HepG2 (cell line): ENCODE data around the gene ID3. TPM values are rescaled to one million over a fixed set of nuclear protein-coding genes. Genes with fewer than 3 reads are reported as not detected.
A peak's percentile ranks its signal among the peaks of the same experiment; 100 is the strongest.

Experiments used
- ATAC-seq: fragments of 200-7000 bp; cut with Tn5 transposase; 3 replicates; pipeline ENCODE4 v1.9.1; 2020; ENCODE audit warnings: mild to moderate bottlenecking, moderate library complexity
- BruUV-seq: library from RNA; stranded (reverse); fragments of 400-500 nt; replicated peaks from 2 replicates; lab custom pipeline; 2021; lab: Mats Ljungman, UMichigan
- CTCF ChIA-PET: fragments of 300-600 bp; formaldehyde crosslinking; extraction: SDS; loops from one replicate; lab custom pipeline; 2021; ENCODE audit warnings: low total read pairs, inconsistent platforms, low intra/inter-chr PET ratio; lab: Yijun Ruan, JAX
- POLR2A ChIA-PET: fragments of 350-600 bp; sonication (Branson Sonifier 250); formaldehyde crosslinking; loops from one replicate; lab custom pipeline; 2020; ENCODE audit warnings: antibody characterized with exemption, inconsistent platforms; lab: Yijun Ruan, JAX
- DNase-seq: peaks from one replicate; pipeline ENCODE4 v3.0.0-alpha.2; 2015; ENCODE audit warnings: low spot score
- FAIRE-seq: peaks from 3 replicates; lab custom pipeline; 2011; peaks lifted over from hg19 to GRCh38; lab: Jason Lieb, UNC
- H2AFZ ChIP-seq: one replicate; pipeline ENCODE4 v1.6.1; 2011; ENCODE audit warnings: low read length, inconsistent platforms
- H3K27ac ChIP-seq: fragments of 300-600 bp; 3 replicates; pipeline ENCODE4 v1.8.0; 2011; ENCODE audit warnings: mixed run types, mild to moderate bottlenecking, mixed read lengths, low read length, inconsistent platforms; ENCODE audit not compliant: insufficient read depth; ENCODE audit errors: extremely low read length
- H3K27me3 ChIP-seq, 2 experiments: fragments of 200-600 bp in 1 of 2; 2 replicates in 1 of 2; 3 replicates in 1 of 2; pipeline versions ENCODE4 v1.6.0 to v1.8.0; 2011; ENCODE audit warnings: low read length in 2 of 2, mild to moderate bottlenecking in 2 of 2, moderate library complexity in 2 of 2, inconsistent platforms in 1 of 2; ENCODE audit not compliant: insufficient read depth in 2 of 2, control insufficient read depth in 1 of 2
- H3K36me3 ChIP-seq, 2 experiments: fragments of 200-600 bp in 1 of 2; replicated peaks in 1 of 2; 2 replicates in 1 of 2; 3 replicates in 1 of 2; pipeline versions ENCODE4 v1.5.1 to v1.8.0; 2011; ENCODE audit warnings: low read length in 2 of 2, inconsistent platforms in 1 of 2; ENCODE audit not compliant: insufficient read depth in 2 of 2, control insufficient read depth in 1 of 2
- H3K4me1 ChIP-seq: 2 replicates; pipeline ENCODE4 v1.5.1; 2012; ENCODE audit warnings: low read length, inconsistent platforms; ENCODE audit not compliant: insufficient read depth
- H3K4me2 ChIP-seq: 2 replicates; pipeline ENCODE4 v1.6.0; 2011; ENCODE audit warnings: low read depth, low read length, inconsistent platforms
- H3K4me3 ChIP-seq, 3 experiments: fragments of 200-600 bp in 1 of 3; sonication (generic), shearing (Covaris generic) in 1 of 3; replicated peaks in 1 of 3; 2 replicates each; pipeline ENCODE4 v1.5.1; 2011 to 2016; ENCODE audit warnings: low read length in 3 of 3, inconsistent platforms in 2 of 3, low read depth in 2 of 3, mild to moderate bottlenecking in 2 of 3, control low read depth in 1 of 3, mixed read lengths in 1 of 3; ENCODE audit not compliant: insufficient read depth in 1 of 3
- H3K79me2 ChIP-seq: one replicate; pipeline ENCODE4 v1.6.1; 2011; ENCODE audit warnings: low read length, inconsistent platforms; ENCODE audit not compliant: insufficient read depth
- H3K9ac ChIP-seq: 2 replicates; pipeline ENCODE4 v1.6.0; 2011; ENCODE audit warnings: mild to moderate bottlenecking, low read depth, low read length, inconsistent platforms; ENCODE audit not compliant: insufficient read depth
- H3K9me3 ChIP-seq: 2 replicates; pipeline ENCODE4 v1.5.1; 2012; ENCODE audit warnings: mild to moderate bottlenecking, low read length
- H4K20me1 ChIP-seq: 2 replicates; pipeline ENCODE4 v1.6.0; 2011; ENCODE audit warnings: inconsistent platforms, mild to moderate bottlenecking, low read length, moderate library complexity; ENCODE audit not compliant: insufficient read depth
- ARNTL ChIP-seq: sonication (generic); formaldehyde crosslinking; IDR thresholded peaks from 2 replicates; pipeline ENCODE4 v1.4.0; 2020; ENCODE audit warnings: mild to moderate bottlenecking, missing genetic modification reagents
- CREB1 ChIP-seq, 2 experiments: fragments of 450-650 bp in 1 of 2; IDR thresholded peaks; 2 replicates each; pipeline ENCODE4 v1.6.1; 2016 to 2017; ENCODE audit warnings: control low read depth in 1 of 2, mild to moderate bottlenecking in 1 of 2, missing compliant biosample characterization in 1 of 2, missing genetic modification characterization in 1 of 2
- DPF2 ChIP-seq: sonication (generic); formaldehyde crosslinking; IDR thresholded peaks from 2 replicates; pipeline ENCODE4 v1.4.0; 2020; ENCODE audit warnings: mild to moderate bottlenecking, low read depth, missing genetic modification reagents, borderline replicate concordance
- HNF4G ChIP-seq, 2 experiments: sonication (generic) in 1 of 2; formaldehyde crosslinking in 1 of 2; IDR thresholded peaks; 2 replicates each; pipeline versions ENCODE4 v1.4.0 to v1.6.1; 2011 to 2020; ENCODE audit warnings: borderline replicate concordance in 2 of 2, low read depth in 2 of 2, mild to moderate bottlenecking in 2 of 2, low read length in 1 of 2, missing genetic modification reagents in 1 of 2, moderate library complexity in 1 of 2
- KLF11 ChIP-seq: IDR thresholded peaks from 2 replicates; pipeline ENCODE4 v1.6.1; 2016; ENCODE audit warnings: missing compliant biosample characterization
- MNT ChIP-seq: fragments of 450-650 bp; IDR thresholded peaks from 2 replicates; pipeline ENCODE4 v1.6.1; 2016
- NR2C2 ChIP-seq: sonication (generic); formaldehyde crosslinking; IDR thresholded peaks from 2 replicates; pipeline ENCODE4 v1.4.0; 2020; ENCODE audit warnings: missing genetic modification reagents, mild to moderate bottlenecking, moderate library complexity, borderline replicate concordance
- POLR2A ChIP-seq, 2 experiments: IDR thresholded peaks; 2 replicates each; pipeline ENCODE4 v1.6.1; 2011; ENCODE audit warnings: low read depth in 2 of 2, low read length in 2 of 2, mild to moderate bottlenecking in 1 of 2, moderate library complexity in 1 of 2; ENCODE audit not compliant: insufficient read depth in 1 of 2
- POLR2AphosphoS2 ChIP-seq: IDR thresholded peaks from 2 replicates; pipeline ENCODE4 v1.6.1; 2011; ENCODE audit warnings: low read depth, low read length, improper control_type of control experiment
- RBM22 ChIP-seq: fragments of 200-400 bp; formaldehyde crosslinking; optimal IDR thresholded peaks from 2 replicates; pipeline ENCODE3; 2017; ENCODE audit warnings: mild to moderate bottlenecking, low read length, moderate library complexity
- RXRB ChIP-seq: IDR thresholded peaks from 2 replicates; pipeline ENCODE4 v1.6.1; 2016; ENCODE audit warnings: borderline replicate concordance, missing genetic modification reagents, missing compliant biosample characterization
- SCMH1 ChIP-seq: sonication (generic); formaldehyde crosslinking; IDR thresholded peaks from 2 replicates; pipeline ENCODE4 v1.9.0; 2021; ENCODE audit warnings: missing genetic modification reagents, mild to moderate bottlenecking, borderline replicate concordance
- THAP7 ChIP-seq: sonication (generic); formaldehyde crosslinking; IDR thresholded peaks from 2 replicates; pipeline ENCODE4 v1.8.1; 2023; ENCODE audit warnings: mild to moderate bottlenecking, missing genetic modification reagents
- U2AF2 ChIP-seq: fragments of 200-400 bp; formaldehyde crosslinking; IDR thresholded peaks from 2 replicates; pipeline ENCODE4 v1.6.1; 2017; ENCODE audit warnings: low read depth, mild to moderate bottlenecking, low read length
- ZFY ChIP-seq: sonication (generic); formaldehyde crosslinking; IDR thresholded peaks from 2 replicates; pipeline ENCODE4 v1.4.0; 2020; ENCODE audit warnings: missing genetic modification reagents
- ZNF263 ChIP-seq: sonication (generic); formaldehyde crosslinking; IDR thresholded peaks from 2 replicates; pipeline ENCODE4 v1.4.0; 2020; ENCODE audit warnings: missing genetic modification reagents
- ZNF383 ChIP-seq: sonication (generic); formaldehyde crosslinking; IDR thresholded peaks from 2 replicates; pipeline ENCODE4 v1.4.0; 2020; ENCODE audit warnings: missing genetic modification reagents, mild to moderate bottlenecking, borderline replicate concordance
- ZNF451 ChIP-seq: sonication (generic); formaldehyde crosslinking; IDR thresholded peaks from 2 replicates; pipeline ENCODE4 v1.5.0; 2020; ENCODE audit warnings: mild to moderate bottlenecking, missing genetic modification reagents
- ZNF691 ChIP-seq: sonication (generic); formaldehyde crosslinking; IDR thresholded peaks from 2 replicates; pipeline ENCODE4 v1.4.0; 2020; ENCODE audit warnings: missing genetic modification reagents, low read depth, mild to moderate bottlenecking, borderline replicate concordance
- ZNF749 ChIP-seq: sonication (generic); formaldehyde crosslinking; IDR thresholded peaks from 2 replicates; pipeline ENCODE4 v1.8.0; 2022; ENCODE audit warnings: mild to moderate bottlenecking, missing genetic modification reagents, moderate library complexity, borderline replicate concordance
- ZSCAN22 ChIP-seq: sonication (generic); formaldehyde crosslinking; IDR thresholded peaks from 2 replicates; pipeline ENCODE4 v1.4.0; 2020; ENCODE audit warnings: mild to moderate bottlenecking, missing genetic modification reagents
- WGBS: methylation state at CpG from one replicate; pipeline ENCODE4 v1.1.6; 2017; ENCODE audit warnings: low lambda C conversion rate; 5-methylcytosine and 5-hydroxymethylcytosine counted together
- in situ Hi-C: cut with HindIII; loops from 2 replicates; pipeline ENCODE4 v1.10.0; 2017; ENCODE audit warnings: low pct_unique_long_range_greater_than_20kb; ENCODE audit not compliant: extremely low pct_ligation_motif_present
- intact Hi-C: fragments of 100-400 bp; cut with micrococcal nuclease; formaldehyde crosslinking; loops from one replicate; pipeline ENCODE4 v1.10.0; 2022; ENCODE audit not compliant: unreplicated experiment
- polyA plus RNA-seq, 8 experiments: library from polyadenylated mRNA; depleted of rRNA in 3 of 8; stranded (reverse) in 7 of 8; unstranded in 1 of 8; fragments of >200 nt; fragmentation: Illumina TruSeq in 4 of 8; extraction: Trizol in 4 of 8; gene quantifications; 2 replicates each; pipeline versions ENCODE4 v1.2.1 to v1.2.3, GENCODE V29; 2011 to 2016; ENCODE audit warnings: low read depth in 4 of 8, missing spikeins in 1 of 8, mixed read lengths in 1 of 8; ENCODE audit not compliant: insufficient read depth in 1 of 8
- total RNA-seq, 5 experiments: library from RNA; depleted of rRNA; stranded (reverse); fragments of >200 nt; fragmentation: Illumina TruSeq; extraction: Trizol; gene quantifications; 2 replicates each; pipeline ENCODE4 v1.2.3, GENCODE V29; 2016; ENCODE audit warnings: low read depth in 1 of 5

The ID3 gene
- total and polyA plus RNA-seq, 2 of the 13 experiments (the other 11 are each of a cell fraction or from before 2014, with no cell fraction given), result 64.8 to 115 TPM

- DNase-seq (peak; percentile 75), ATAC-seq (no peak)
- no TSS peak for BruUV-seq
- no peak for TF ChIP-seq ZNF263 (CRISPR knock-in tag)
- TF ChIP-seq DPF2 (CRISPR knock-in tag), result no peak
- TF ChIP-seq ZNF383, result no peak
- no peak for TF ChIP-seq ZNF749 (CRISPR knock-in tag)
- TF ChIP-seq SCMH1 (CRISPR knock-in tag), result no peak
- TF ChIP-seq NR2C2 (CRISPR knock-in tag), result no peak
- no peak for TF ChIP-seq THAP7
- peak; percentile 92 for TF ChIP-seq RBM22
- peak; percentile 49 to 61 for TF ChIP-seq POLR2A (IDR thresholded peaks at IDR 0.05; ENCODE audit: insufficient read depth in 1 of 2, low read depth in 2 of 2, low read length in 2 of 2)
- no peak for TF ChIP-seq ZNF451 (CRISPR knock-in tag)
- peak; percentile 3; the same call in 1 of the 2 replicates for TF ChIP-seq ZFY
- peak; percentile 69; the same call in 1 of the 2 replicates for TF ChIP-seq CREB1 (IDR thresholded peaks at IDR 0.05)
- TF ChIP-seq CREB1 (CRISPR knock-in tag; IDR thresholded peaks at IDR 0.05), result no peak
- TF ChIP-seq ZNF691 (CRISPR knock-in tag), result no peak
- no peak for TF ChIP-seq U2AF2
- TF ChIP-seq POLR2AphosphoS2, result peak; percentile 42; the same call in 1 of the 2 replicates
- no peak for TF ChIP-seq MNT
- TF ChIP-seq HNF4G (IDR thresholded peaks at IDR 0.05; ENCODE audit: borderline replicate concordance, low read depth, low read length), result no peak
- TF ChIP-seq HNF4G (CRISPR knock-in tag; IDR thresholded peaks at IDR 0.05; ENCODE audit: borderline replicate concordance, low read depth), result no peak
- TF ChIP-seq ZSCAN22 (CRISPR knock-in tag), result no peak
- no peak for TF ChIP-seq RXRB (CRISPR knock-in tag)
- TF ChIP-seq ARNTL (CRISPR knock-in tag), result no peak
- no peak for TF ChIP-seq KLF11 (CRISPR knock-in tag)
Measured at GRCh38 chr1:23556635-23557470, 2.4 kb downstream of the ID3 start.

More at GRCh38 chr1:23556635-23557470, 2.4 kb downstream of the ID3 start:
- Histone ChIP-seq H4K20me1 (peaks cover 9% of the 10 kb centered on the region; the same call in 1 of the 2 replicates), H3K4me2 (peak overlapping the region; percentile 95), H3K4me3 (peak overlapping the region; percentile 73 to 98 (median 83)), H3K4me1 (peaks cover 75% of the 10 kb centered on the region), H3K9ac (peak overlapping the region; percentile 97), H3K9me3 (no peaks in the 10 kb centered on the region), H3K79me2 (peaks cover 25% of the 10 kb centered on the region), H2AFZ (no peak overlapping the region), H3K27me3 (no peaks in the 10 kb centered on the region; a peak in 1 of 5 replicates), H3K36me3 (no peaks in the 10 kb centered on the region), H3K27ac (peak overlapping the region; percentile 98)
- in situ Hi-C loops (no loop called here), intact Hi-C loops (loop anchor here (5.0 to 10.0 kb wide), 2 partner anchors 35 to 188 kb away; partner anchors contain the start of gene ELOA)
- FAIRE-seq, result no peak
- ChIA-PET POLR2A (interaction anchor here (1.0 to 6.0 kb wide), 11 partner anchors 8 to 80 kb away, joined by 3 to 54 read pairs (median 10); no protein-coding TSS in a partner anchor), CTCF (no interaction called here)
- 52% methylated on average over 3 of the region's 4 CpGs for WGBS
